Right cardiac atrium (tissue), 5 donors: ENCODE data around the gene CNTN5. TPM values are rescaled to one million over a fixed set of nuclear protein-coding genes. Genes with fewer than 3 reads are reported as not detected.

Source experiments
- ATAC-seq, 2 donors: fragments of 200-7000 bp; cut with Tn5 transposase; one replicate each; pipeline versions ENCODE4 v1.8.0 to v1.9.1; 2020; ENCODE audit warnings: moderate library complexity in 2 of 2, mild to moderate bottlenecking in 1 of 2
- DNase-seq, 3 donors: peaks; one replicate each; pipeline ENCODE4 v3.0.0-alpha.2; 2020
- H3K27ac ChIP-seq: one replicate; pipeline ENCODE4 v1.5.1; 2013; ENCODE audit warnings: mild to moderate bottlenecking, low read length, control low read depth, moderate library complexity
- H3K27me3 ChIP-seq: one replicate; pipeline ENCODE4 v1.6.1; 2013; ENCODE audit not compliant: control insufficient read depth, insufficient read depth
- H3K4me1 ChIP-seq: one replicate; pipeline ENCODE4 v1.6.1; 2013; ENCODE audit warnings: low read length; ENCODE audit not compliant: control insufficient read depth, insufficient read depth
- H3K4me3 ChIP-seq: one replicate; pipeline ENCODE4 v1.5.1; 2013; ENCODE audit warnings: low read length, control low read depth
- H3K9me3 ChIP-seq: one replicate; pipeline ENCODE4 v1.6.1; 2013; ENCODE audit warnings: low read length; ENCODE audit not compliant: control insufficient read depth
- WGBS: extraction: QIAGEN DNeasy Blood & Tissue Kit; methylation state at CpG from one replicate; pipeline ENCODE4 v1.1.7; 2013; 5-methylcytosine and 5-hydroxymethylcytosine counted together
- intact Hi-C, 4 donors: fragments of 100-400 bp; cut with DNase I; formaldehyde crosslinking; loops; one replicate each; pipeline versions ENCODE4 v1.11.0 to v1.14.0; 2022 to 2023
- polyA plus RNA-seq: library from polyadenylated mRNA; stranded (reverse); fragments of 200-250 nt; gene quantifications from one replicate; pipeline ENCODE4 v1.2.3, GENCODE V29; 2013
- total RNA-seq, 4 donors: library from RNA; stranded (reverse); fragmentation: NEBNext Ultra II Directional; extraction: Animal tissue kit (Norgen Biotek cat#: 25700); gene quantifications; one replicate each; pipeline ENCODE4 v1.2.1, GENCODE V29; 2021
- donor health status: healthy with polysubstance abuse.
- donor health status: DM: no; HTN: yes; CAD: no.
- donor health status: DM: no; HTN: no; CAD: no.
- donor health status: DM: no; HTN: yes; CAD: no; lungs with severe emphysema.
- donor health status: DM: yes; HTN: yes; CAD: no.

CNTN5 gene
- total and polyA plus RNA-seq, 5 donors = under 0.01 to 0.09 (median 0.08) TPM; not detected in 2

DNA sequence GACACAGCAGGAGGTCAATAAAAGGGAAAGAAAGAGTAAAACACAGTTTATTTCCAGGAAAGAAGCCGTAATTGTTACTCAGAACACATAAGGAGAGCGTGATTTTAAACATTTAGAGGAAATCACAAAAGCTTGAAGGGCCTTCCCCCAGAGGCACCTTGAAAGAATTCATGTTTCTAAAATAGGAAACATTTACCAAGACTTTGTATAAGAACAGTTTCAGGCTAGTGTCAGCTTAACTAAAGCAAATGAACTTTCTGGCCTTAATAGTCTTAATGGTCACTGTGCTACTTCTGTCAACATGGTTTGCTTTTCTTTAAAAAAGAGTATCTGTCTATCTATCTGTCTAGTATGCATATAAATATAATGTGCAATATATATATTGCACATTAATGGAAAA lies 208.8 kb downstream of the CNTN5 start:
- H3K4me3 ChIP-seq = no peak overlapping the region
- WGBS = 73% methylated on average over 2 of the region's 2 CpGs
- ATAC-seq = no peak

DNA sequence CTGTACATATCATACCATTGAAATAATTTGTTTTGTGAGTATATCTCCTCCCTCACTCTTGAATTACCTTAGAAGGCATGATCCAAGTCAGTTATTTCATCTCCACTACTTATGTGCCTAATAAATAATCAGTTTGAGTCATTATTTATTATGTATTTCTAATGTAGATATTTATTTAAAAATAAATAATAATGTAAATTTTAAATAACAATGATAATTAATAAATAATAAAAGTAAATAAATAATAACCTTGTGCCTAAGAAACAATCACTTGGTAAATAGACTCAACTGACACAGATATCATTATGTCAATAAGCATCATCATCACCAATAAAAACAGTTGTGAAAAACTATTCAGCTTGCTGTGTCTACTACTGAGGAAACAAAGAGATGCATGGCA lies 213.8 kb downstream of the CNTN5 start:
- no peak overlapping the region for H3K27ac ChIP-seq
- no peaks in the 10 kb centered on the region for H3K27me3 ChIP-seq
- DNase-seq = no peak
- intact Hi-C loops = no loop called here
- H3K4me1 ChIP-seq = no peaks in the 10 kb centered on the region
- ATAC-seq = no peak
- no peaks in the 10 kb centered on the region for H3K9me3 ChIP-seq
- no peak overlapping the region for H3K4me3 ChIP-seq

More for the DNA sequence above, 208.8 kb downstream of the CNTN5 start:
- Histone ChIP-seq H3K4me1 (no peaks in the 10 kb centered on the region), H3K27ac (no peak overlapping the region), H3K27me3 (no peaks in the 10 kb centered on the region), H3K9me3 (no peaks in the 10 kb centered on the region)
- DNase-seq = no peak
- intact Hi-C loops = no loop called here

- no peaks in the 10 kb centered on the region for H3K27me3 ChIP-seq
- WGBS = 35% methylated on average over 1 of the region's 1 CpG
- ATAC-seq (no peak), DNase-seq (no peak)
- intact Hi-C loops = no loop called here
- no peak overlapping the region for H3K4me3 ChIP-seq
- H3K27ac ChIP-seq = no peak overlapping the region
- no peaks in the 10 kb centered on the region for H3K9me3 ChIP-seq
- no peaks in the 10 kb centered on the region for H3K4me1 ChIP-seq
These were observed 217.7 kb downstream of the CNTN5 start for GRCh38 chr11:99238401-99238800.

DNA sequence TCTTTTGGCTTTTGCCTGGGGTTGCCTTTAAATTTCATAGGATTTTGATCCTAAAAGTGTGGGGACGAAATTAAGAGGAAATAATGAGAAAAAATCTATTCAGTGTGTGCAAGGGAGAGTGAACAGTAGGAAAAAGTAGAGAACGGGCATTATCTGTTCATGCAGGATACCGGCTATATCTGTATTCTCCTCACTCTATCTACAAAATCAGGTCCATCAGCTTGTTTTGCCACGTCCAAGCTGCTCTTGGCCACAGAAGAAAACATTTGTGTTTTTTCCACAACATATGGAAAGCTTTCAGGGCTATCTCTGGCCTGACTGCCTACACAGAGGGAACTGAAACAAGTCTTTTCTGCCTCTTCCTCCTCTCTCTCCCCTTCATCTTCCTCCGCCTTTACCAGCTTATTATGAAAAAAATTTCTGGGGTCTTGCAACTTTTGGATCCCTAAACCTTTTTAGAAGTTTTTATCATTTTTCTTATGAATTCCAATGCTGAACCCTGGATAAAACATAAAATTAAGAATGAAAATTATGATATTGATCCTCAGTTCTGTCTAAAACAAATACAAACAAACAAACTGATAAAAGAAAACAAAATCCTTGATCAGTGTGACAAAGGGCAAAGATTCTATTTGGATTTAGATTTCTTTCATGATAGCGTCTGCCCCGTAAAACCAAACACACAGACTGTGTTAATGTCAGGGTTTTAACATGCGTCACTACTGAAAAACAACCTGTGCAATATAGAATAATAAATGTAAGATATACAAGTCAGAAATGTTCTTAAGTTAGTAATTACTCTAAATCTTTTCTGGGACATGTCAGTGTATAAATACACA lies 219.7 kb downstream of the CNTN5 start:
- no peak overlapping the region for H3K27ac ChIP-seq

DNA sequence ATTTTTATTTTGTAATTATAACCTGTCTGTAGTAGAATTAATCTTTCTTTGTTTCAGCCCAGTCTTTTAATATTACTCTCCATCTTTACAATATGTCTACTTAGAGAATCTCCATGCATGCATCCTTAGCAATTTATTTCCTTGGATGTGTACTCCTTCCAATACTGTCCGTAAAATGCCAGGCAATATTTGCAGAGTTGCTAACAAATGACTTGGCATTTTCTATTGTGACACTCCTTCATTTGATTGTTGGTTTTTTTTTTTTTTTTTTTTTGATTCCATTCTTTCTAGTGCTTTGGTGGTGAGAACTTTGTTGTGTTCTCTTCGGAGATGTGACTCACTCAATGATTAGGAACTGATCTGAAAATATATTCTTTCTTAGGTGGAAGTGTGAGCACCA lies 220.3 kb downstream of the CNTN5 start:
- no peaks in the 10 kb centered on the region for H3K9me3 ChIP-seq
- intact Hi-C loops = no loop called here
- H3K27ac ChIP-seq = no peak overlapping the region
- DNase-seq (no peak), ATAC-seq (no peak)
- no peak overlapping the region for H3K4me3 ChIP-seq
- H3K4me1 ChIP-seq = no peaks in the 10 kb centered on the region
- no peaks in the 10 kb centered on the region for H3K27me3 ChIP-seq
- 88% methylated on average over 2 of the region's 2 CpGs for WGBS

More for the DNA sequence above, 219.7 kb downstream of the CNTN5 start:
- H3K27me3 ChIP-seq = no peaks in the 10 kb centered on the region
- whole genome bisulfite sequencing = 71% methylated on average over 8 of the region's 8 CpGs
- H3K4me1 ChIP-seq = no peaks in the 10 kb centered on the region
- intact Hi-C loops = no loop called here
- ATAC-seq = no peak
- no peak for DNase-seq
- no peaks in the 10 kb centered on the region for H3K9me3 ChIP-seq
- no peak overlapping the region for H3K4me3 ChIP-seq

DNA sequence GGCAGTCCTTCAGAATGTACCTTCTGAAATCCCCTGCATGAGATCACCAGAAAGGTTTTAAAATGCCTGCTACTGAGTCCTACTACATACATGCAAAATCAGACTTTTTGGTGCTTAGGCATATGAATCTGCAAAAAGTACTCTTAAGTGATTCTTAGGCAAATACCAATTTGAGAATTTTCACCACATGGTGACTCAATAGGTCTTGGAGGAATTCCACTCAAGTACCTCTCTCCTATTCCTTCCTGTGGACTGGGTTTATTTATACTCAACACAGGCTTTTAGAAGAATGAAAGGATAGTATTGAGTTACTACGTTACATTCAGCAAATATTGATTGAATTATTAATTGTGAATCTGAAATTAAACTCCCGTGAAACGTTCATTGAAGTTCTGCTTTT lies 223.9 kb downstream of the CNTN5 start:
- DNase-seq (no peak), ATAC-seq (no peak)
- H3K4me3 ChIP-seq = no peak overlapping the region
- H3K4me1 ChIP-seq = no peaks in the 10 kb centered on the region
- H3K9me3 ChIP-seq = no peaks in the 10 kb centered on the region
- no peaks in the 10 kb centered on the region for H3K27me3 ChIP-seq
- H3K27ac ChIP-seq = no peak overlapping the region
- intact Hi-C loops = no loop called here
- 86% methylated on average over 3 of the region's 3 CpGs for WGBS

DNA sequence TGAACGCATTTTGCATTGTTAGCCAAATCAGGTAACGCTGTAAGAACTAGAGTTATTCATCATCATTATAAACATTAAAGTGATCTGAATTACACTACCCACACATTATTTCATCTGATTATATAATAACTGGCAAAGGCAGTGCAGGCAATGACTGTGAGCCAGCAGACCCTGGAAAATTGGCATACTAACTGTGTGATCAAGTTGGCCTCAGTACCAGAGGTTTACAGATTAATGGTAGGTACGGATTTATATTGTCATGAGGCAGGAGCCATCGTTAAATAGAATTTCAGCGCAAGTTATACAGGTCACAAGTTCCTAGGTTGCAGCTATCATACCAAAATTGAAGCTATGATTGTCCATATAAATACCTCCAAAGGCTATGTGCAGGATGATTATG lies 225.4 kb downstream of the CNTN5 start:
- Histone ChIP-seq H3K27me3 (no peaks in the 10 kb centered on the region), H3K9me3 (no peaks in the 10 kb centered on the region), H3K4me1 (no peaks in the 10 kb centered on the region), H3K4me3 (no peak overlapping the region), H3K27ac (no peak overlapping the region)
- intact Hi-C loops = no loop called here
- no peak for ATAC-seq
- no peak for DNase-seq
- 85% methylated on average over 5 of the region's 5 CpGs for WGBS

DNA sequence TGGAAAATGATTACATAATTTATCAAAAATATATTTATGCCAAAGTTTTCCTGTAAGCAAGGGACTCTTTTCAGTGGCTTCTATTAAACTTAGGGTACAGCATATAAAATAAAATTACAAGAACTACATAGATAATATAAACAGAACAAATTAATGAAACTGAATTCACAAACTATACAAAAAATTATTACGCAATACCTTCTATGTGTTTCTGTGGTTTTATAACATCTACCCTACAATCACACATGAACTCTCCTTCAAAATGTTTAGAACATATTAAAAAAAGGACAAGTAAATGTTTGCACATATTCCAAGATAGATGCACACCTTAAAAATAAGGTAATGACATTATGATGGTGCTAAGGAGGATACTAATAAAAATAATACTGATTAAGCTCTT lies 235.9 kb downstream of the CNTN5 start:
- no peak overlapping the region for H3K4me3 ChIP-seq
- H3K4me1 ChIP-seq = no peaks in the 10 kb centered on the region
- intact Hi-C loops = no loop called here
- ATAC-seq (no peak), DNase-seq (no peak)
- no peak overlapping the region for H3K27ac ChIP-seq
- 91% methylated on average over 1 of the region's 1 CpG for whole genome bisulfite sequencing
- no peaks in the 10 kb centered on the region for H3K27me3 ChIP-seq
- no peaks in the 10 kb centered on the region for H3K9me3 ChIP-seq

DNA sequence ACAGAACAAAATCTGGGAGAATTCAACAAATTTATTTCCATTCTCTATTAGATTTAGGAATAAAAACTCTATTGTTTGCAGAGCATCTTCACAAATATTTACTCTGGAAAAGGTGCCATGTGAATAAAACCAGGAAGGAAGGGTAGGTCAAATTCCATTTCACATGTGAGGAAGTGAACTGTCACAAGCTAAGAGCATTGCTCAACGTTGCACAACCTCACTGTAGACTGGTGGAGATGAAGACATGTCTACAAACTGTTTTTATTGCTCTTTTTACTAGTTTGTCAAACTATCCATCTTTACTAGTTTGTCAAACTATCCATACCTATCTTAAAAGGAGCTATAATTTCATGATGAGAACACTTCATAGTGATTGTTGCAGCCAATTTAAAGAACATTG lies 236.4 kb downstream of the CNTN5 start:
- intact Hi-C loops = no loop called here
- ATAC-seq (no peak), DNase-seq (no peak)
- Histone ChIP-seq H3K4me1 (no peaks in the 10 kb centered on the region), H3K4me3 (no peak overlapping the region), H3K9me3 (no peaks in the 10 kb centered on the region), H3K27me3 (no peaks in the 10 kb centered on the region), H3K27ac (no peak overlapping the region)
- WGBS = 22% methylated on average over 1 of the region's 1 CpG

GRCh38 chr11:99260696-99261095 lies 239.9 kb downstream of the CNTN5 start:
- ATAC-seq = no peak
- H3K9me3 ChIP-seq = no peaks in the 10 kb centered on the region
- H3K4me1 ChIP-seq = no peaks in the 10 kb centered on the region
- no peak for DNase-seq
- intact Hi-C loops = no loop called here
- WGBS = 70% methylated on average over 1 of the region's 1 CpG
- H3K27me3 ChIP-seq = no peaks in the 10 kb centered on the region
- no peak overlapping the region for H3K4me3 ChIP-seq
- no peak overlapping the region for H3K27ac ChIP-seq

- H3K9me3 ChIP-seq = no peaks in the 10 kb centered on the region
- H3K27ac ChIP-seq = no peak overlapping the region
- 49% methylated on average over 3 of the region's 3 CpGs for WGBS
- H3K27me3 ChIP-seq = no peaks in the 10 kb centered on the region
- no peak overlapping the region for H3K4me3 ChIP-seq
- intact Hi-C loops = no loop called here
- DNase-seq (no peak), ATAC-seq (no peak)
- H3K4me1 ChIP-seq = no peaks in the 10 kb centered on the region
These were observed 248.1 kb downstream of the CNTN5 start for GRCh38 chr11:99268886-99269285.

- Histone ChIP-seq H3K27ac (no peak overlapping the region), H3K4me1 (no peaks in the 10 kb centered on the region), H3K27me3 (no peaks in the 10 kb centered on the region), H3K9me3 (no peaks in the 10 kb centered on the region), H3K4me3 (no peak overlapping the region)
- 83% methylated on average over 5 of the region's 5 CpGs for WGBS
- DNase-seq (no peak), ATAC-seq (no peak)
- intact Hi-C loops = no loop called here
These were observed 250.8 kb downstream of the CNTN5 start for GRCh38 chr11:99271527-99271926.
